Thyroid gland (tissue), 4 donors: ENCODE data around the gene MTREX. TPM values are rescaled to one million over a fixed set of nuclear protein-coding genes. Genes with fewer than 3 reads are reported as not detected.

Source experiments
- DNase-seq, 2 donors: peaks; one replicate each; pipeline ENCODE4 v3.0.0-alpha.2; 2019
- H3K27ac ChIP-seq, 3 donors: fragments of 200-600 bp; sonication (generic); 1 replicate in 2 of 3; 2 replicates in 1 of 3; pipeline ENCODE4 v1.5.1; 2016 to 2019; ENCODE audit warnings: mild to moderate bottlenecking in 1 of 3, moderate library complexity in 1 of 3
- H3K27me3 ChIP-seq: fragments of 200-600 bp; sonication (generic); one replicate; pipeline ENCODE4 v1.5.1; 2019
- H3K36me3 ChIP-seq, 2 donors: fragments of 200-600 bp; sonication (generic); one replicate each; pipeline ENCODE4 v1.5.1; 2016 to 2019
- H3K4me1 ChIP-seq, 2 donors: fragments of 200-600 bp; sonication (generic); one replicate each; pipeline ENCODE4 v1.5.1; 2017 to 2019
- H3K4me3 ChIP-seq, 3 donors: fragments of 200-600 bp; sonication (generic); replicated peaks in 1 of 3; 1 replicate in 2 of 3; 2 replicates in 1 of 3; pipeline ENCODE4 v1.5.1; 2016; ENCODE audit warnings: mild to moderate bottlenecking in 1 of 3
- H3K9me3 ChIP-seq: fragments of 200-600 bp; sonication (generic); one replicate; pipeline ENCODE4 v1.5.1; 2017
- CTCF ChIP-seq, 6 experiments: fragments of 200-600 bp in 3 of 6; fragments of 450-650 bp in 3 of 6; sonication (generic) in 3 of 6; IDR thresholded peaks; one replicate each; pipeline ENCODE4 v1.5.1; 2016 to 2019; ENCODE audit warnings: antibody characterized with exemption in 6 of 6, mild to moderate bottlenecking in 2 of 6, inconsistent platforms in 1 of 6, moderate library complexity in 1 of 6
- POLR2A ChIP-seq, 2 donors: fragments of 450-650 bp; IDR thresholded peaks; one replicate each; pipeline ENCODE4 v1.6.1; 2017; ENCODE audit warnings: antibody characterized with exemption in 2 of 2, mild to moderate bottlenecking in 2 of 2, moderate library complexity in 1 of 2
- WGBS, 2 donors: methylation state at CpG; one replicate each; pipeline ENCODE4 v1.1.5; 2017; 5-methylcytosine and 5-hydroxymethylcytosine counted together
- intact Hi-C: fragments of 100-400 bp; cut with DNase I; formaldehyde crosslinking; loops from one replicate; pipeline ENCODE4 v1.15.1; 2023
- total RNA-seq, 4 donors: library from RNA; depleted of rRNA; stranded (reverse); fragments of >200 nt; gene quantifications; one replicate each; pipeline ENCODE4 v1.2.3, GENCODE V29; 2016

The MTREX gene
- total RNA-seq, 4 donors from 2014 or later: 86.3 to 94.4 (median 92.6) TPM

- Histone ChIP-seq H3K4me3 (no peak overlapping the region), H3K36me3 (no peaks in the 10 kb centered on the region), H3K4me1 (no peaks in the 10 kb centered on the region), H3K27me3 (no peaks in the 10 kb centered on the region), H3K27ac (no peak overlapping the region), H3K9me3 (no peaks in the 10 kb centered on the region)
- TF ChIP-seq CTCF (IDR thresholded peaks at IDR 0.05) (no peak), POLR2A (IDR thresholded peaks at IDR 0.05) (no peak)
- WGBS, 2 donors: 83% methylated on average over 5 of the region's 5 CpGs
- no peak for DNase-seq
- intact Hi-C loops: no loop called here
These were observed 160.2 kb downstream of the MTREX start for GRCh38 chr5:55467862-55468551.

- intact Hi-C loops: no loop called here
- no peak overlapping the region for H3K4me3 ChIP-seq
- TF ChIP-seq CTCF (IDR thresholded peaks at IDR 0.05): no peak
- no peak for TF ChIP-seq POLR2A (IDR thresholded peaks at IDR 0.05)
- no peaks in the 10 kb centered on the region for H3K9me3 ChIP-seq
- H3K27ac ChIP-seq: no peak overlapping the region
- H3K36me3 ChIP-seq: no peaks in the 10 kb centered on the region
- DNase-seq: no peak
- no peaks in the 10 kb centered on the region for H3K27me3 ChIP-seq
- H3K4me1 ChIP-seq: no peaks in the 10 kb centered on the region
These were observed 162.1 kb downstream of the MTREX start for GRCh38 chr5:55469839-55470238.

- Histone ChIP-seq H3K4me1 (peaks cover 0 to 4% of the 10 kb centered on the region in 2 donors), H3K9me3 (no peaks in the 10 kb centered on the region), H3K27me3 (no peaks in the 10 kb centered on the region), H3K4me3 (no peak overlapping the region), H3K36me3 (no peaks in the 10 kb centered on the region), H3K27ac (no peak overlapping the region)
- DNase-seq: no peak
- TF ChIP-seq CTCF (IDR thresholded peaks at IDR 0.05) (no peak), POLR2A (IDR thresholded peaks at IDR 0.05) (no peak)
- WGBS, 2 donors: 84 to 95% methylated on average over 1 of the region's 1 CpG
- intact Hi-C loops: no loop called here
These were observed 162.5 kb downstream of the MTREX start for GRCh38 chr5:55470282-55470681.

DNA sequence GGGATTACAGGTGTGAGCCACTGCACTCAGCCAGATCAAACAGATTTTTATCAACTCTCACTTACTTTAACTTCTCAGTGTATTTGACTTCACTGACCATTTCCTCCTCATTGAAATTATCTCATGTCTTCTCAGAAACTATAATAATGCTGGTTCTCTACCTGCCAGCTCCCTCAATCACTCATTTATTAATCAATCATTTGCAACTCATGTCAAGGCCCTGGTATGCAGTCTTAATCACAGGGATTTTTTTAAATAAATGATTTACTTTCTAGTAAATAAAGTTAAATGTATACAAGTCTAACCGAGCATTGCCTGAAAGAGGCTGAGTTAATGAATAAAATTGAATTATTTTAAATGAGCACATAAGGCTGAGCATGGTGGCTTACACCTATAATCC is 163.7 kb downstream of the MTREX start:
- intact Hi-C loops: no loop called here
- WGBS, 2 donors: 93 to 100% methylated on average over 1 of the region's 1 CpG
- no peak for DNase-seq
- Histone ChIP-seq H3K36me3 (no peaks in the 10 kb centered on the region), H3K4me3 (no peak overlapping the region), H3K9me3 (no peaks in the 10 kb centered on the region), H3K4me1 (peaks cover 0 to 8% of the 10 kb centered on the region in 2 donors), H3K27me3 (no peaks in the 10 kb centered on the region), H3K27ac (no peak overlapping the region)
- TF ChIP-seq CTCF (IDR thresholded peaks at IDR 0.05): no peak
- no peak for TF ChIP-seq POLR2A (IDR thresholded peaks at IDR 0.05)

DNA sequence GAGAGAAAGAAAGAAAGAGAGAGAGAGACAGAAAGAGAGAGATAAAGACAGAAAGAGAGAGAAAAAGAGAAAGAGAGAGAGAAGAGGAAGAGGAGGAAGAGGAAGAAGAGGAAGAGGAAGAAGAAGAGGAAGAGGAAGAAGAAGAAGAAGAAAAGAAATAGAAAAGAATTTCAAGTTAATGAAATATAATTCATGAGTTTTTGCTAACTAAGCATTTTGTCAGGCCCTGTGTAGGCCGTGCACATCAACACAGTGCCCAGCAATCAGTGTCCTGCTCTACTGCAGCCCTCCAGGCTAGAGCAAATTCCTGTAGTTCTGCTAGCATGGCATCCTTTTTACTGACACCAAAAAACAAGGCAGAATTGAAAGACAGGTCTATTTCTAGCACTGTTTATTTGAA is 164.9 kb downstream of the MTREX start:
- TF ChIP-seq POLR2A (IDR thresholded peaks at IDR 0.05): no peak
- no peak for TF ChIP-seq CTCF (IDR thresholded peaks at IDR 0.05)
- Histone ChIP-seq H3K27me3 (no peaks in the 10 kb centered on the region), H3K4me3 (no peak overlapping the region), H3K27ac (no peak overlapping the region), H3K36me3 (no peaks in the 10 kb centered on the region), H3K4me1 (peaks cover 0 to 8% of the 10 kb centered on the region in 2 donors), H3K9me3 (no peaks in the 10 kb centered on the region)
- WGBS, 2 donors: 83 to 89% methylated on average over 1 of the region's 1 CpG
- DNase-seq: no peak
- intact Hi-C loops: no loop called here

Other genes starting within 250 kb of the MTREX start
- 1 to 10 TPM in 1 of 4 donors, not detected in 3; 1.9 TPM for gene GZMA, start 205.3 kb upstream of the MTREX start, total RNA-seq
- gene GPX8, start 147.8 kb upstream of the MTREX start, total RNA-seq: 10 to 100 TPM; 34.0 to 44.0 (median 36.8) TPM
- gene CDC20B, start 134.8 kb upstream of the MTREX start, total RNA-seq: not detected
- gene MCIDAS, start 80.7 kb upstream of the MTREX start, total RNA-seq: 1 to 10 TPM in 3 of 4 donors, under 1 TPM in 1; 0.71 to 2.7 (median 2.5) TPM
- gene CCNO, start 74.4 kb upstream of the MTREX start, total RNA-seq: 10 to 100 TPM in 3 of 4 donors, 1 to 10 TPM in 1; 9.7 to 14.7 (median 11.7) TPM
- gene DHX29, start 295 bp upstream of the MTREX start, total RNA-seq: 10 to 100 TPM; 39.1 to 54.0 (median 47.0) TPM
- gene PLPP1, start 227.0 kb downstream of the MTREX start, total RNA-seq: 100 to 1,000 TPM; 172 to 284 (median 248) TPM